ENCODE data around the gene KCNK13. TPM values are rescaled to one million over a fixed set of nuclear protein-coding genes. Genes with fewer than 3 reads are reported as not detected.
A peak's percentile ranks its signal among the peaks of the same experiment; 100 is the strongest.
"Not testable (repeated sequence)": the region's sequence is repeated elsewhere in the genome, so short reads cannot be mapped to it uniquely, and the experiment has no call there.

Gene KCNK13
- polyA plus RNA-seq, 1 donor from 2014 or later, result not detected

DNA sequence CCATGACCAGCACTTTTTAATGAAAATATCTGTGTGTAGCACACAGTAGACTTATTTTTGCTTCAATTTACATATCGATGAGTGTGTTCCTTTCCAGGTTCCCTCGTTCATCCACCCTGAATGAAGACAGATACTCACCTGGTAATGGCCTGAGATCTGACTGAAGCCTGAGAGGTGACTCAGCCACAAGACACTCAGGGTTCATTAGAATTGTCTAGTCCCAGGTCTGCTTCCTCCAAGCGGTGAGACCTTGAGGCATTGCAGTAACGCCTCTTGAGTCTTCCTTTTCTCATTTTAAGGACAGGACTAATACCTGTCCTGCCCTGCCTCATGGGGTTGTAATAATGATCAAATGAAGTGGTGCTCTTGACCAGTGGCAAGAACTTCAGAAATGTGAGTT lies 11.5 kb upstream of the KCNK13 start:
- H3K36me3 Mint-ChIP-seq, result peaks cover 1% of the 10 kb centered on the region
- H3K4me3 Mint-ChIP-seq, result no peak overlapping the region
- H3K27ac Mint-ChIP-seq, result no peak overlapping the region
- H3K27me3 Mint-ChIP-seq, result peaks cover 12% of the 10 kb centered on the region
- H3K9me3 Mint-ChIP-seq, result peaks cover 0 to 5% (median 0%) of the 10 kb centered on the region in 3 donors
- no peaks in the 10 kb centered on the region for H3K4me1 Mint-ChIP-seq

DNA sequence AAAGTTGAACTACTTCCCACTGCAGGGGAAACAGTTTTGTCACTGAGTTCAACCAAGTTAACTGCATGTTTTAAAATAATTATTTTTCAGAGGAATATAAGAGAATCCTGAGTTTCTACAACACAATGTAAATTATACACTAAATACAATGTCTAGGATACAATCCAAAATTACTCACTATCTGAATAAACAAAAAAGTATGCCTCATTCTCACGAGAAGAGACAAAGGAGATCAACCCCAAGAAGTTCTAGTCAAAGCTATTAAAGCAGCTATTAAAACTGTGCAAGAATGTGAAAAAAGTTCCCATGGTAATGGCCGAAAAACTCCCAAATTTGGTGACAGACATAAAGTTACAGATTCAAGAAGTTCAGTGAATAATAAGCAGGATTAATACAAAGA lies 8.8 kb upstream of the KCNK13 start:
- no peak overlapping the region for H3K4me3 Mint-ChIP-seq
- no peaks in the 10 kb centered on the region for H3K4me1 Mint-ChIP-seq
- peaks cover 1% of the 10 kb centered on the region for H3K36me3 Mint-ChIP-seq
- H3K9me3 Mint-ChIP-seq, result peaks cover 0 to 8% (median 2%) of the 10 kb centered on the region in 3 donors
- no peak overlapping the region for H3K27ac Mint-ChIP-seq
- H3K27me3 Mint-ChIP-seq, result peaks cover 25% of the 10 kb centered on the region

DNA sequence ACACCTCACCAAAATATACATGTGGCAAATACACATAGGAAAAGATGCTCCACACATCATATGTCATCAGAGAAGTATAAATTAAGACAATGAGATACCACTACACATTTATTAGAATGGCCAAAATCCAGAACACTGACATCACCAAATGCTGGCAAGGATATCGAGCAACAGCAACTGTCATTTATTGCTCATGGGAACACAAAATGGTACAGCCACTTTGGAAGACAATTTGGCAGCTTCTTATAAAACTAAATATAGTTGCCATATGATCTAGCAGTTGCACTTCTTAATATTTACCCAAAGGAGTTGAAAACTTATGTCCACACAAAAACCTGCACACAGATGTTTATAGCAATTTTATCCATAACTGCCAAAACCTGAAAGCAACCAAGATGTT lies 7.0 kb upstream of the KCNK13 start:
- peaks cover 6 to 15% (median 7%) of the 10 kb centered on the region in 3 donors for H3K4me1 Mint-ChIP-seq
- peaks cover 4 to 14% (median 11%) of the 10 kb centered on the region in 3 donors for H3K9me3 Mint-ChIP-seq
- peaks cover 32% of the 10 kb centered on the region for H3K27me3 Mint-ChIP-seq
- H3K27ac Mint-ChIP-seq, result no peak overlapping the region
- peaks cover 1% of the 10 kb centered on the region for H3K36me3 Mint-ChIP-seq
- no peak overlapping the region for H3K4me3 Mint-ChIP-seq

DNA sequence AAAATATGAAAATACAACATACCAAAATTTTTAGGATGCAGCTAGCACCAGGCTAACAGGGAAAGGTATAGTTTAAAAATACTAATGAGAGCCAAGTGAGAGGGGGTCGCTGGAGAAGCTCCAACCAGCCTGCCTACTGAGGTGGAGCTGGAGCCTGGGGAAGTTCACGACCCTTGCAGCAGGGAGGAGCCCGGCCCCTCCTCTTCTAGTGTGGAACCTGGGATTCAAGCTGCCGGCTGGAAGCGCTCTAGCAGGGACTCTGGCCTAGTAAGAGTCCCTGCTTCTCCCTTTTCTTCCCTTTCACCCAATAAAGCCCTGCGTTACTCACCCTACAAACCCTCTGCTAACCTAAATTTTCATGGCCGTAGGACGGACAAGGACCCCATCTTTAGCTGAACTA lies 5.0 kb upstream of the KCNK13 start:
- Mint-ChIP-seq H3K4me3 (peak overlapping the region in 1 of 4 donors; percentile 8), H3K27ac (no peak overlapping the region), H3K4me1 (peaks cover 9 to 19% (median 9%) of the 10 kb centered on the region in 3 donors), H3K9me3 (peaks cover 4 to 13% (median 11%) of the 10 kb centered on the region in 3 donors), H3K27me3 (peaks cover 41% of the 10 kb centered on the region), H3K36me3 (peaks cover 1% of the 10 kb centered on the region)

DNA sequence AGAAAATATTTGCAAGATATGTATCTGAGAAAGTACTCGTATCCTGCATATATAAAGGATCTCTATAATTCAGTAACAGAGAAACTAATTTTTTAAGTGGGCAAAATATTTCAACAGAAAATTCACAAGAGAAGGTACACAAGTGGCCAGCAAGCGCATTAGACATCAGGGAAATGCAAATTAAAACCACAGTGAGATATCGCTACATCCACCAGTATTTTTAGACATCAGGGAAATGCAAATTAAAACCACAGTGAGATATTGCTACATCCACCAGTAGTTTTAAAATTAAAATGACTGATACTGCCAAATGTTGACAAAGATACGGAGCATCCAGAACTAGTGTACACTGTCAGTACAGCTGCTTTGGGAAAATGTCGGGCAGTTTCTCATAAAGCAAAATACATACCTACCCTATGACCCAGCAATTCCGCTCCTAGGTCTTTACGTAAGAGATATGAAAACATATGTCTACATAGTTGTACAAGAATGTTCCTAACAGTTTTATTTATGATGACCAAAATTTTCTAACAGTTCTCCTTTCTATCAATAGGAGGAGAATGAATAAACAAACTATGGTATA lies 2.8 kb upstream of the KCNK13 start:
- Mint-ChIP-seq H3K4me3 (peak overlapping the region; percentile 64 to 83 (median 72)), H3K36me3 (peaks cover 3% of the 10 kb centered on the region), H3K27ac (peak overlapping the region in 1 of 3 donors; percentile 65), H3K27me3 (peaks cover 54% of the 10 kb centered on the region), H3K4me1 (peaks cover 15 to 27% (median 21%) of the 10 kb centered on the region in 3 donors), H3K9me3 (peaks cover 4 to 13% (median 11%) of the 10 kb centered on the region in 3 donors)

DNA sequence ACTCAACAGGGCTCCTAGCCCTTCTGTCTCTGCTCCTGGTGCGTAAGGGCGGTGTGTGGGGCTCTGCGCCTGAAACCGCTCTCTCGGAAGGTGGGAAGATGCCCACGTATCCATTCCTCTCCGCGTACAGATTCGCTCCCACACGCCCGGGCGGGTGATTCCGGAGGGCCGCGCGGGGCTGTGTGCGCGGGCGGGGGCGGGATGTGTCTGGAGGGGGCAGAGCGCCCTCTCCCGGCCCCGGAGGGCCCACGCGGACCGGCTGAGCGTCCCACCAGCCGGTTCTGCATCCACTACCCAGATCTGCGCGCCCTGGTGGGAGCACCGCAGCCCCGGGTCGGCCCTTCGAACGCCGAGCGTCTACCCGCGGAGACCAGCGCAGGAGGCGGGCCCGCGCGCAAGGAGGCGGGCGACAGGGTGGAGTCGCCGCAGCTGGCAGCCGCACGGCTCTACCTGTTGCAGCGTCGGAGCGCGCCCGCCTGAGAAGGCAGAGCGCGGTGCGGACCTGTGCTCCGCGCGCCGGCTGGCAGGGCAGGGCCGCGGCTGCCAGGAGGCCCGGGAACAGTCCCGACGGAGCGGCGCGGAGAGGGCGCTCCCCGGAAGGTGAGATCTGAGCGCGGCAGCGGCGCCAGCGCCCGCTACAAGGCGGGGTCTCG lies 1.4 kb upstream of the KCNK13 start:
- H3K27ac Mint-ChIP-seq, result no peak overlapping the region
- H3K36me3 Mint-ChIP-seq, result peaks cover 3% of the 10 kb centered on the region
- peaks cover 15 to 27% (median 21%) of the 10 kb centered on the region in 3 donors for H3K4me1 Mint-ChIP-seq
- H3K27me3 Mint-ChIP-seq, result peaks cover 52% of the 10 kb centered on the region
- peak overlapping the region; percentile 66 to 83 (median 76) for H3K4me3 Mint-ChIP-seq
- peaks cover 3 to 11% (median 10%) of the 10 kb centered on the region in 3 donors for H3K9me3 Mint-ChIP-seq

DNA sequence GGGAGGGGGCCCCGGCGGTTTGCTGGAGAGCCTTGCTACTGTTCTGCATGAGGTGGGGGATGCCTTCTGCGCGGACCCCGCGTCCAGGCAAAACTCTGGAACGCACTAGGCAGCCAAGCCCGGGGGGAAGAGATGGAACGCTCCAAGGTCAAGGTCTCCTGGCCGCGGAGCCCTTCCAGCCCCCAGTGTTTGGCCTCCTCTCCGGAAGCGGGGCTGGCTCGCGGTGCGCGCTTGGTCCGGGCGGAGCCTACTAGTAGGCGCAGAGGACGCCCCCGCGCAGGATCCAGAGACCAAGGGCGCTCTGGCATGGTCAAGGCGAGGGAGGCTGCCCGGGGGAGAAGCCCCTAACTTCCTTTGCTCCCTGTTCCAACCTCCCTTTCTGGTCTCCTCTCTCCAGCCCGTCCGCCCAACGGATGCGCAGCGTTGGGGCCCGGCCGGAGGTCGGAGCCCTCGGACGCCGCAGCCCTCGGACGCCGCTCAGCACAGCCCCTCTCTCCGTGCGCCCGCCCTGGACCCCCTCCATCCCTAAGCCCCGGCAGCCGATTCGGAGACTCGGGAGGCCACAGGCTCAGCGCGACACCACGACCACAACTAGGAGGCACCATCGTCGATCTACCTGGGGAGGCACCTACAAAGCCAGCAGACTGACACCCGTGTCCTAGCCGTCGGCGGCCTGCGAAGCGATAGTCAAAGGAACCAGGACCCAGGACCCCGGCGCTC lies 669 bp upstream of the KCNK13 start:
- peaks cover 15 to 27% (median 21%) of the 10 kb centered on the region in 3 donors for H3K4me1 Mint-ChIP-seq
- H3K9me3 Mint-ChIP-seq, result peaks cover 2 to 11% (median 8%) of the 10 kb centered on the region in 3 donors
- H3K27me3 Mint-ChIP-seq, result peaks cover 48% of the 10 kb centered on the region
- H3K36me3 Mint-ChIP-seq, result peaks cover 3% of the 10 kb centered on the region
- H3K27ac Mint-ChIP-seq, result no peak overlapping the region
- peak overlapping the region in 3 of 4 donors; percentile 68 to 84 (median 72) for H3K4me3 Mint-ChIP-seq

DNA sequence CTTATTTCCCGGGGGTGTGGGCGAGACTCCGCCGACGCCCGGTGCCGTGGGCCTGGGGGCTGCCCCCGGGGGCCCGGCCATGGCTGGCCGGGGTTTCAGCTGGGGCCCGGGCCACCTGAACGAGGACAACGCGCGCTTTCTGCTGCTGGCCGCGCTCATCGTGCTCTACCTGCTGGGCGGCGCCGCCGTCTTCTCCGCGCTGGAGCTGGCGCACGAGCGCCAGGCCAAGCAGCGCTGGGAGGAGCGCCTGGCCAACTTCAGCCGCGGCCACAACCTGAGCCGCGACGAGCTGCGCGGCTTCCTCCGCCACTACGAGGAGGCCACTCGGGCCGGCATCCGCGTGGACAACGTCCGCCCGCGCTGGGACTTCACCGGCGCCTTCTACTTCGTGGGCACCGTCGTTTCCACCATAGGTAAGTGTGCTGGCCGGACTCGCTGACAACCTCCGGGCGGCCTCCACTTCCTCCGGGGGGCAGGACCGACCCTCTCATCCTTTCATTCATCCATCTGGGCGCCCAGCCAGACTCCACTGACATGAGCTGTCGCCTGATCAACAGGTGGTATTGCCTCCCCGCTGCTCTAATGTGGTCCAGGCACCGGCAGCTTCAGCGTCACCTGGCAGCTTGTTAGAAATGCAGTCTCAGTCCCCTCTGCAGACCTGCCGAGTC lies 467 bp downstream of the KCNK13 start:
- peaks cover 49% of the 10 kb centered on the region for H3K27me3 Mint-ChIP-seq
- no peak overlapping the region for H3K27ac Mint-ChIP-seq
- peaks cover 3% of the 10 kb centered on the region for H3K36me3 Mint-ChIP-seq
- H3K4me1 Mint-ChIP-seq, result peaks cover 15 to 27% (median 21%) of the 10 kb centered on the region in 3 donors
- peak overlapping the region; percentile 84 to 96 (median 88) for H3K4me3 Mint-ChIP-seq
- H3K9me3 Mint-ChIP-seq, result peaks cover 2 to 11% (median 7%) of the 10 kb centered on the region in 3 donors

DNA sequence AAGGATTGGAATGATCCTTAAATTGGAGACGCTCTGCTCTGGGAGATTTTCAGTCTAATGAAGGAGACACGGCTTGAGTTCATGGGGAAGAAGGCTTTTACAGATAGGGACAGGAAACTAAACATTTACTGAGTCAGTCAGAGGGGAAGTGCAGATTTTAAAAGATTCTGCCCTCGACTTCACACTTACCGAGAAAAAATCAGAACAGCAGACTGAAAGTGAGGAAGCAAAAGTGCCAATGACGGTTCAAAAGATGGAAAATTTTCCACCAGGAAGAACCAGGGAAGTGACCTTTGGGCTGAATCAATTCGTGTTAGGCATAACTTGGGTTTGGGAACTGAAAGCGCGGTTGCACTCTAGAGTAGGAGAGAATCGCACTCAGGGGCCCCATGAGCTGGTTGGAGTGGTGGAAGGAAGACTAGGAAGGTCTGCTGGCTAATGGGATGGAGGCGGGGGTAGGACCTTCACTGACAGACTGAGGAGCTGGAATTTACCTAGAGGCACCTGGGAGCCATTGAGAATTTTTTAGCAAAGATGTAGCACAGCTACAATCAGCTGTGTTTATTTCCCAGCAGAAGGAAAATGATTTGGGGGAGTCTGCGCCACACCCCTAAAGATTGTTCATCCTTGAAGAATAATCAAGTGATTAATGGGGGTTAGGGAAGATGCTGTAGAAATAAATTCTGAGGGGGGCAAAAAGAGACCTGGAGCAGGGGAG lies 1.2 kb downstream of the KCNK13 start:
- H3K4me1 Mint-ChIP-seq, result peaks cover 15 to 27% (median 21%) of the 10 kb centered on the region in 3 donors
- H3K27me3 Mint-ChIP-seq, result peaks cover 46% of the 10 kb centered on the region
- H3K9me3 Mint-ChIP-seq, result peaks cover 2 to 11% (median 6%) of the 10 kb centered on the region in 3 donors

DNA sequence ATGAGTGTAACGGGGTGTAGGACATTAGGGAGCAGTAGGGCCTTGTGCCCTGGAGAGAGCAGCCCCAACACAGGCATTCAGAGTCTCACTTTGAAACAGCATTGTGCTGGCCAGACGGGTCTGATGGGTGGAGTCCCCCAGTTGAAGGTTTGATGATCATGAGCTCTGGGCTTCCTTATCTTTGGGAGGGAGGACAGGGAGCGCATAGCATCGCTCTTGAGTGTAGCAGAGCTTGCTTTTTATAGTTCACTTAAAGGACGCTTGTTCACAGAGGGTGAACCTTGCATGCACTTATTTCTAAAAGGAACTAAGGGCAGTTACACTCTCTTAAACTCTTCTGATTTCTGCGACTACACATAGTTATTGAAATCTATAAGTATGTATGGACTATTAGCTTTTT lies 10.6 kb downstream of the KCNK13 start:
- Mint-ChIP-seq H3K4me3 (no peak overlapping the region), H3K9me3 (no peaks in the 10 kb centered on the region), H3K4me1 (no peaks in the 10 kb centered on the region), H3K27me3 (peaks cover 13% of the 10 kb centered on the region), H3K27ac (no peak overlapping the region), H3K36me3 (peaks cover 2% of the 10 kb centered on the region)

More for the DNA sequence above, 1.2 kb downstream of the KCNK13 start:
- Mint-ChIP-seq H3K4me3 (peak overlapping the region; percentile 84 to 96 (median 88)), H3K27ac (no peak overlapping the region), H3K36me3 (peaks cover 3% of the 10 kb centered on the region)

DNA sequence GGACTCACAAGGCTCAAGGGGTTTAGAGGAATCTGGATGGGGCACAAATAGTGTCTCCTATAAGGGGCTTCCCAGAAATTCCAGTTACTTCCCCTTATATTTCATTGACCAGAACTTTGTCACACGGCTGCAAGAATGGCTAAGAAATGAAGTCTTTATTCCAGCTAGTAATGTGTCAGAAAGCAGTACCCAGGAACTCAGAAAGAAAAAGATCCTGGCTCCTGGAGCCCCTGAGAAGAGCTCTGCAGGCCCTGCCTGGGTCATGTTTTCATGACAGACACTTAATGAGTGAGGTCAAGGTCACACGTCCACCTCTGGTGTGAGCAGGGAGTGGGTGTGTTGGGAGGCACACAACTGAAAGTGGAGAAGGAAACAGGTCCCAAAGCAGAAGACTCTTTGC lies 17.8 kb downstream of the KCNK13 start:
- H3K4me3 Mint-ChIP-seq, result no peak overlapping the region
- H3K9me3 Mint-ChIP-seq, result peaks cover 0 to 3% (median 0%) of the 10 kb centered on the region in 3 donors
- H3K27ac Mint-ChIP-seq, result no peak overlapping the region
- H3K36me3 Mint-ChIP-seq, result peaks cover 2% of the 10 kb centered on the region
- H3K4me1 Mint-ChIP-seq, result peaks cover 0 to 1% (median 0%) of the 10 kb centered on the region in 3 donors
- peaks cover 27% of the 10 kb centered on the region for H3K27me3 Mint-ChIP-seq

DNA sequence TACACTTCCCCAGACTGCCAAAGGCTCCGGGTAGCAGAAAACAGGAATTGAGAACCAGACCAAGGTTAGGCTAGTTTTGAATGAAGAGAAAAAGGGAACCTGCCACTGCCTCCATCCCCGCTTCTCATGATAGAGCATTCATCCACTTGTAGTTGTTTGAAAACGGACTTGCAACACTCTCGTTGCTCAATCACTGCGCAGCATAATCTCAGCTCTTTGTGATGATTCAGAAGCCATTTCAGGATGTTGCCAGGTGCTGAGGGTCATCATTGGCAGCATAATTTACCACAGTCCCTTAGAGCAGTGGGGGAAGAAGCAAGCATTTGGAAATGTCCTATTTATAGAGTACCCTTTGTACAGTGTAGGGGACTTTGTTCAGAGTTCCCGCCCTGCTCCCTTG lies 25.6 kb downstream of the KCNK13 start:
- Mint-ChIP-seq H3K27me3 (peaks cover 13% of the 10 kb centered on the region), H3K27ac (no peak overlapping the region)

DNA sequence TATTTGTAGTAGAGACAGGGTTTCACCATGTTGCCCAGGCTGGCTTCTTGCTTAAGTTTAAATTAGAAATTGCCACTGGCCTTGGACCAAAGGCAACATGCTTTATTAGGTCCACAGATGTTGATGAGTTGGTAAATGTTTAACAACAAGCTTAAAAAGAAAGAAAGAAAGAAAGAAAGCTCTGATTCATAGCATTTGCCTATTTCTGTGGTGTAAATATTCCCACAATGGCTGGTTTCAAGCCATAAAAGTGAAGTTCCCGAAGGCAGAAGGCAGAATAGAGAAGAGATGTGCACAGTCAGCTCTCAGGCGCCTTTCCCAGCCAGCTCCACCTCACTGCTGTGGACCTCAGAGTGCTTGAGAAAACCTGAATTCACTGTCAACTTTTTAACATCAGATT lies 26.4 kb downstream of the KCNK13 start:
- Mint-ChIP-seq H3K27ac (no peak overlapping the region), H3K36me3 (peaks cover 2% of the 10 kb centered on the region), H3K9me3 (peaks cover 0 to 3% (median 0%) of the 10 kb centered on the region in 3 donors), H3K27me3 (peaks cover 11% of the 10 kb centered on the region), H3K4me1 (no peaks in the 10 kb centered on the region), H3K4me3 (no peak overlapping the region)

More for the DNA sequence above, 25.6 kb downstream of the KCNK13 start:
- H3K9me3 Mint-ChIP-seq, result peaks cover 0 to 3% (median 0%) of the 10 kb centered on the region in 3 donors
- no peaks in the 10 kb centered on the region for H3K4me1 Mint-ChIP-seq
- peaks cover 2% of the 10 kb centered on the region for H3K36me3 Mint-ChIP-seq
- H3K4me3 Mint-ChIP-seq, result no peak overlapping the region

DNA sequence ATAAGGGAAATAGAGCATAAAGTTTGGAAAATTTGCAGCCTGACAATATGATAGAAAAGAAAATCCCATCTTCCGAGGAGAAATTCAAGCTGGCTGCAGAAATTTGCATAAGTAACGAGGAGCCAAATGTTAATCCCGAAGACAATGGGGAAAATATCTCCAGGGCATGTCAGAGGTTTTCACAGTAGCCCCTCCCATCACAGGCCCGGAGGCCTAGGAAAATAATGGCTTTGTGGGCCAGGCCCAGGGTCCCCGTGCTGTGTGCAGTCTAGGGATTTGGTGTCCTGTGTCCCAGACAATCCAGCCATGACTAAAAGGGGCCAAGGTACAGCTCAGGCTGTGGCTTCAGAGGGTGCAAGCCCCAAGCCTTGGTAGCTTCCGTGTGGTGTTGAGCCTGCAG lies 27.7 kb downstream of the KCNK13 start:
- H3K27ac Mint-ChIP-seq, H3K9me3 Mint-ChIP-seq, H3K4me3 Mint-ChIP-seq, H3K4me1 Mint-ChIP-seq, H3K36me3 Mint-ChIP-seq: not testable (repeated sequence)
- H3K27me3 Mint-ChIP-seq, result peaks cover 11% of the 10 kb centered on the region

All from IgD-negative memory B cell (primary cell).